ENCODE data around the gene JCAD.

Gene JCAD

GRCh38 chr10:30095631-30096422 lies 36.4 kb upstream of the JCAD start:
- no peak overlapping the region for H3K27ac ChIP-seq
- TF ChIP-seq ZFX (IDR thresholded peaks at IDR 0.05; ENCODE audit: borderline replicate concordance) (no peak), CTCF (IDR thresholded peaks at IDR 0.05) (no peak)

- TF ChIP-seq ZFX (IDR thresholded peaks at IDR 0.05; ENCODE audit: borderline replicate concordance) (no peak), CTCF (IDR thresholded peaks at IDR 0.05) (no peak)
- H3K27ac ChIP-seq: no peak overlapping the region
These were observed 35.2 kb upstream of the JCAD start for GRCh38 chr10:30094601-30095000.

GRCh38 chr10:30093303-30093950 lies 34.0 kb upstream of the JCAD start:
- TF ChIP-seq ZFX (IDR thresholded peaks at IDR 0.05; ENCODE audit: borderline replicate concordance): no peak
- no peak for TF ChIP-seq CTCF (IDR thresholded peaks at IDR 0.05)
- no peak overlapping the region for H3K27ac ChIP-seq

GRCh38 chr10:30092151-30092790 lies 32.9 kb upstream of the JCAD start:
- no peak overlapping the region for H3K27ac ChIP-seq
- TF ChIP-seq CTCF (IDR thresholded peaks at IDR 0.05) (no peak), ZFX (IDR thresholded peaks at IDR 0.05; ENCODE audit: borderline replicate concordance) (no peak)

GRCh38 chr10:30091136-30091535 lies 31.8 kb upstream of the JCAD start:
- H3K27ac ChIP-seq: no peak overlapping the region
- TF ChIP-seq CTCF (IDR thresholded peaks at IDR 0.05) (no peak), ZFX (IDR thresholded peaks at IDR 0.05; ENCODE audit: borderline replicate concordance) (no peak)

- H3K27ac ChIP-seq: no peak overlapping the region
- TF ChIP-seq CTCF (IDR thresholded peaks at IDR 0.05) (no peak), ZFX (IDR thresholded peaks at IDR 0.05; ENCODE audit: borderline replicate concordance) (no peak)
These were observed 28.8 kb upstream of the JCAD start for GRCh38 chr10:30088178-30088577.

- TF ChIP-seq CTCF (IDR thresholded peaks at IDR 0.05) (no peak), ZFX (IDR thresholded peaks at IDR 0.05; ENCODE audit: borderline replicate concordance) (no peak)
These were observed 24.5 kb upstream of the JCAD start for GRCh38 chr10:30083934-30084333.

More at GRCh38 chr10:30083934-30084333, 24.5 kb upstream of the JCAD start:
- H3K27ac ChIP-seq: no peak overlapping the region

Data from 22Rv1 (cell line).